Measurements from ENCODE around the gene ACKR4. TPM values are rescaled to one million over a fixed set of nuclear protein-coding genes. Genes with fewer than 3 reads are reported as not detected.
"Not testable (repeated sequence)": the region's sequence is repeated elsewhere in the genome, so short reads cannot be mapped to it uniquely, and the experiment has no call there.

Gene ACKR4
- total RNA-seq (2014; rRNA removed; shearing (Covaris generic)) = not detected in 2 replicates

DNA sequence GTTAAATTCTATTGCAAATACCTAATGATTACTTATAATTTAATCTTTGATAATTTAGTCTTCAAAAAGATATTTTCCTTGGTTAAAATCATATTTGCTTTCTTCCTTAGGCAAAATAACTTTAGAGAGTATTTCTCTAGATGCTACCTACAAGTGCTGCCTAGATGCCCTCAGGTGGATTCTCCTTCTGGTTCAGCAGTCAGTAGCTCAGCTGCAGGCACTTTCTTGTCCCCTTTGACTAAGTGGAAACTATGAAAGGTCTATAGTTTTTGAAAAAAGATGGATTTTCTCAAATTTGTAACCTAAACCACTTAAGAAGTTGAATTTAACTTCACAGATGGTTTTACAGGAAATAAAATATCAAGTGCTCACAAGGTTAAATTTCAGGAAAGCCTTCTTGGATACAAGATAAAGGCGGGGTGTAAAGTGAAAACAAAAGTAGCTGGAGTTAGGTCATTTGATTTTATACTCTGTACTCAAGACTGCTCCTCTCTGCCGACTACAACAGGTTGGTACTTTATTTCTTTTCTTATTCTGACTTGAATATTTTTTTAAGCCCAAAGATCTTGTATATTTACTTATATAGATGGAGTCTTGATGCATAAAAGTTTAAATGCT, at the start of gene ACKR4:
TSS of gene ACKR4 (plus strand) at position 455 of the 618 bp plus-strand sequence. CDS start 3,128 bp downstream, outside the sequence.
- in situ Hi-C loops (cut with HindIII; ENCODE audit: low sequenced_read_pairs) = no loop called here
- DNase-seq (ENCODE audit: low spot score) = no peak

DNA sequence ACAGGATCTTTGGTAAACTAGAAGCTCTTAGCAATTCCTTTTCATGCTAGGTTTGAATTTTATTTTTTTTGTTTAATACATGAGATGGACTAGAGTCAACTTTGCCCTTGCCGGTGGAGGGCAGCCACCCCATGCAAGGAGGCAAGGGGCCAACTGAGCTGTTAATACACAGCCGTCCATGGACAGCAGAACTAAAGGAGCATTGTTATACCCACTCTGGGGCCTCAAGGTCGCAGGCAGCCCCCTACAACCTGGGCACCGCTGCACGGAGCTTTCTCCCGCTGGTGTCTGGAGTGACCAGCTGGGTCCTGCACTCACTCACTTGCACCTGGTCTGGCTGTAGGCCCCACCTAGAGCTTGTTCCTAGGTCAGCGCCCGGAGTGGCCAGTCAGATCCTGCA, 47.9 kb upstream of the ACKR4 start:
- in situ Hi-C loops (cut with HindIII; ENCODE audit: low sequenced_read_pairs) = no loop called here
- DNase-seq (ENCODE audit: low spot score) = no peak

DNA sequence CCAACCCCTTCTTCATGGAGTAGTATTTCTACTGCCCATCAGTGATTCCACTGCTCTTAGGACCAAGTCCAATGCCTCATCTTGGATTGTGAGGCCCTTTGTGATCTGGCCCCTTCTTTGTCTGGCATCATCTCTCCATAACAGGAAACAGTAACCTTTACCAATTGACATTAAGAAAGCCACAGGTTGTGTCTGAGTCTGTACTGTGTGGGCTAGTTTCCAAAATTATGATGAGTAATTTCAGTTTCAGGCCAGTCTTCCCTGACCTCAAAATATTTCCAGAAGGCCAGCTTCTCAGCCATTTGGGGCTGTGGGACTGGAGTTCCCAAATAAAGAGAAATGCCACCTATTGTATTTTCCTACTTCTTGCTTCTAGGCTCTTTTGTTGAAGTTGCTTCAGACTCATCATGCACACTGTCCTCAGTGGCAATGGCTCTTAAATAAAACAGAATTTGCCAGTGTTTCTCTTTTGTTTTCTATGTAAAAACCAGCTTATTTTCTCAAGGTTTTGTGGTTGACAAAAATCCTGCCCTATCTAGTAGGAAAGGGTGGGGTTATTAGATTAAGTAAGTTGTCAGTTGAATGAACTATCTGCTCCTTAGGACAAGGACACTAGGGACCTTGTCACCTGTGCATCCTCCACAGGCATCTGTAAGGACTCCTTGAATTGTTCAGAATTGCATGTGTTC, 47.0 kb upstream of the ACKR4 start:
- no peak for DNase-seq (ENCODE audit: low spot score)
- in situ Hi-C loops (cut with HindIII; ENCODE audit: low sequenced_read_pairs) = no loop called here

DNA sequence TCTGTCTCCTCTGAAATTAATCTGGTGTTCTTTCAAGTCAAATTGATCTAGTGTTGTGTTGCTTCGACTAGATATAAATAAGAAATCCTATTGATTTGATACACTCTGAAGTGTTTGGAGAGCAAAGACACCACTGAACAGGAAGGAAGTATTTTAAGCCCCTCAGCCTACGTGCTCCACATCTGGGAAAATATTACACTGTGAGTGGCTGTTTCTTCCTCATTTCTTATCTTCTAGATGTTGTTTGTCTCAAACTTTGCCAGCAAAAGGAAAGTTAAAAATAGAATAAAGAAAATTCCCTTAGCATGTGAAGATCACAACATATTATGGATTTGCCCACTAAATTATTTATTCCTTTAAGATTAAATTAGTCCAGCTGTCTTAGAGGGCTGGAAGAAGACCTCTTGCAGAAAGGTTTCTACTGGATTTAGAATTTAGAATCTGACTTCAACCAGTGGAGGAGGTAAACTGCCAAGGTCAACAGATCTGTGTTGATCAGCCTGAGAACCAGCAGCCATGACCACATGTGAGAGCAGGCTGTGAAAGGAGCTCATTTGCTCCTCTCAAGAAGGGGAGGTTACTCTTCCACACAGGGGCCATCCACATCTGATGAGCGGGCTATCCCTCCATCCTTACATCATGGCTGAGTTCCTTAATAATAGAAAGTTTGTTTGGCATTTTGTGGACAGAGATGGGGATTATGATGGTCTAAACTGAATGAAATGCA, 46.3 kb upstream of the ACKR4 start:
- in situ Hi-C loops (cut with HindIII; ENCODE audit: low sequenced_read_pairs) = no loop called here
- DNase-seq (ENCODE audit: low spot score) = no peak

DNA sequence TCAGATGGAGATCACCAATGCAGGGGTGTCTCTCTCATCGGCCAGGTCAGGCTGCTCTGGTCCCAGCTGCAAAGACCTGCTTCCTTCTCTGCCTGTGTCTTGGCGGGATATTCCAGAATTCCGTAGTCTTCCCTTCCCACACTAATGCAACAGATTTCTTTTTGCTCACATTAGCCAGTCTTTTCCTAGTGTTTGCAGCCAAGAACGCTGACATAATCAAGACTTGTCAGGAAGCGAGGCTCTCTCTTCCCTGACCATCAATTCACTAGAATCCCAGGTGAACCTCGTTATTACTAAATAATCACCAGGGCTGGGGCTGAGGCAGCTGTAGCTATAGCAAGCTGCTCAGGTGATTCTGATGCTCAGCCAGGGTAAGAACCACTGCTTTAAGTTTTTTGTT, 43.2 kb upstream of the ACKR4 start:
- no peak for DNase-seq (ENCODE audit: low spot score)
- in situ Hi-C loops (cut with HindIII; ENCODE audit: low sequenced_read_pairs) = no loop called here

DNA sequence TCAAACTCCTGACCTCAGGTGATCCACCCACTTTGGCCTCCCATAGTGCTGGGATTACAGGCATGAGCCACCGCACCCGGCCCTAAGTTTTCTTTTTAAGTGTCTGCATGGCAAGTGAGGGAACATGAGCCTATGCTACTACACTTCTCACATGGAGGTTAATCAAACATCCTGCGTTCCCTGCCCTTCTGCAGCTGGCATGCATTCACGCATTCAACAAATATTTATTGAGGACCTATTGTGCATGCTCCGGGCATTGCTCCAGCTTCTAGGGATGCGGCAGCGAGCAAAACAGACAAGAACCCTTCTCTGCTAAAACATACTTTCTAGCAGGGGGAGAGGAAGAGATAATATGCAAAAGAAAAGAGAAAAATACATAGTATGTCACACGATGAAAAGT, 42.6 kb upstream of the ACKR4 start:
- in situ Hi-C loops (cut with HindIII; ENCODE audit: low sequenced_read_pairs) = no loop called here
- no peak for DNase-seq (ENCODE audit: low spot score)

DNA sequence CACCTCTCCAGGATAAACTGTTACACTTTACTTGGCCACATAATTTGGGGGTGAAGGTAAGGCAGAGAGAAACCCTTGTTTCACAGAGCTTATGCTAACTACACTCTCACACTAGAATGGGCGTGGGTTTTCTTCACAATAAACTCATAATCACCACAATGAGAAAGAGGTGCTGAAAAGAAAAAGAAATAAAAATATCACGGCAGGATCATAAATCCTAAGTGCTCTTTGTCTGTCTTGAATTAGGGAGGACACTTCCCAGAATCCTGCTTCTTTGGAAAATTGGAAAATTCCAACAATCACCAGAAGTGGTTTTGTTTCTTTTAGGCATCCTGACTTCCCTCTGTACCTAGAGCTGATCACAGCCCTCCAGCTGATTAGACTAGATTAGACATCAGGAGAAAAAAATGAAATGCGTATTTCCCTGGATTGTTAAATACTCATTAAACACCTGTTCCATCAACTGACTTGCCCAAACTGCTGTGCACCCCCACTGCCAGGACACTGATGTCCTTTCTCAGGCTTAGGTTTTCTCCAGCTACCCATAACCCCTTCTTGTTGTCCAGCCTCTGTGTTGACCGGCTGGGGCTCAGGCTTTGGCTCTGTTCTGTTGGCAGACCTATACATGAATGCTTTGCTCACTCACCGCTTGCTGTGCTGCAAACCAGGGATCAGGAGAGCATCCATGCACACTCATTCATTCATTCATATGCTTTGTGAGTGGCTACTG, 41.6 kb upstream of the ACKR4 start:
- DNase-seq (ENCODE audit: low spot score) = no peak
- in situ Hi-C loops (cut with HindIII; ENCODE audit: low sequenced_read_pairs) = no loop called here

DNA sequence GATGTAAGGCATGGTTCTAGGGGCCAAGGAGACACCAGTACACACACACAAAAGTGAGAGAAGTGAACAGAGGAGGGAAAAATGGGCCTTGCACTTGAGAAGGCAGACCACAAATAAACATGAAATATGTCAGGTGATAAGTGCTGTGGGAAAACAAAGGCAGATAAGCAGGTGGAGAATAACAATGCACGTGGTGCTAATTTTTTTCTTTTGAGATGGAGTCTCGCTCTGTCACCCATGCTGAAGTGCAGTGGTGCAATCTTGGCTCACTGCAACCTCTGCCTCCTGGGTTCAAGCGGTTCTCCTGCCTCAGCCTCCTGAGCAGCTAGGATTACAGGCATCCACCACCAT, 41.1 kb upstream of the ACKR4 start:
- DNase-seq (ENCODE audit: low spot score); in situ Hi-C loops (cut with HindIII; ENCODE audit: low sequenced_read_pairs): not testable (repeated sequence)

DNA sequence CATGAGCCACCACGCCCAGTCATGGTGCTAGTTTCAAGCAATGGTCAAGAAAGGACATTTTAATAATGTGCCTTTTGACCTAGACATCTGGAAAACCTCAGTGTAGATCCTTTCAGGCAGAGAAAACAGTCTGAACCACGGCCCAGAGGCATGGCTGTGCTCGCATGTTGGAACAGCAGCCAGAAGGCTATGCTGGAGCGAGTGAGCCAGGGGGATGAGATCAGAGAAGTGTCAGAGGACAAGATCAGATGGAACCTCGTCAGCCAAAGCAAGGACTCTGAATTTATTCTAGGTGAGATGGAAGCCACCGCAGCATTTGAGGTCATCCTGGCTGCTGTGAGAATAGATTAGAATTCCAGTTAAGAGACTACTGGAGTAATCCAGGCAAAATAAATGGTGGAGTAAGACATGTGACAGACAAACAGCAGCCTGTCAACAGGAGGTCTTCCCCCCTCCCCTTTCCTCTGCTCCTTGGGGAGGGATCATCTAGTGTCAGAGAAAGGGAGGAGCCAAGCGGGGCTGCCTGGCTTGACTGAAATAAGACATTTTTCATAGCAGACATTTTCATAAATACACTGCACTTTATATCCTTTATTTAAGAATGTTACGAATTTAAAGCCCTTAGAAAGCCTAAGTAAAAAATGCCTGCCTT, 40.4 kb upstream of the ACKR4 start:
- DNase-seq (ENCODE audit: low spot score) = no peak
- in situ Hi-C loops (cut with HindIII; ENCODE audit: low sequenced_read_pairs) = no loop called here

DNA sequence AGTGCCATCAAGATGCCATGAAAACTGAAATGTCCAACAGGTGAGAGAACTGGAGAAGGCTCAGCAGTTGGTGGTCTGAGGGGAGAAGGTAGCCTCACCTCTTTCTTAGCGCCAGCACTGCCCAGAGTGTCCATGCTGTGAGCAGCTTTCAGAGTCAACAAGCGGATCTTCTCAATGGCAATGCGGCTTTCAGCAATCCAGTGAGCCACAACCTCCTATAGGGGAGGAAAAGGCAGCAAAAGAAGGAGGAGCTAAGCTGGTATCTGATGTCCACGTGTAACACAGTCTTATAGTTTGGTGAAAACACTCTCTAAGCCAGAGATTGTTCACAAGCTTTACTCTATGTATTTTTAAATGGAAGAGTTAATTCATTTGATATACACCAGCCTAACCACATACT, 36.1 kb upstream of the ACKR4 start:
- in situ Hi-C loops (cut with HindIII; ENCODE audit: low sequenced_read_pairs) = no loop called here
- DNase-seq (ENCODE audit: low spot score) = no peak

DNA sequence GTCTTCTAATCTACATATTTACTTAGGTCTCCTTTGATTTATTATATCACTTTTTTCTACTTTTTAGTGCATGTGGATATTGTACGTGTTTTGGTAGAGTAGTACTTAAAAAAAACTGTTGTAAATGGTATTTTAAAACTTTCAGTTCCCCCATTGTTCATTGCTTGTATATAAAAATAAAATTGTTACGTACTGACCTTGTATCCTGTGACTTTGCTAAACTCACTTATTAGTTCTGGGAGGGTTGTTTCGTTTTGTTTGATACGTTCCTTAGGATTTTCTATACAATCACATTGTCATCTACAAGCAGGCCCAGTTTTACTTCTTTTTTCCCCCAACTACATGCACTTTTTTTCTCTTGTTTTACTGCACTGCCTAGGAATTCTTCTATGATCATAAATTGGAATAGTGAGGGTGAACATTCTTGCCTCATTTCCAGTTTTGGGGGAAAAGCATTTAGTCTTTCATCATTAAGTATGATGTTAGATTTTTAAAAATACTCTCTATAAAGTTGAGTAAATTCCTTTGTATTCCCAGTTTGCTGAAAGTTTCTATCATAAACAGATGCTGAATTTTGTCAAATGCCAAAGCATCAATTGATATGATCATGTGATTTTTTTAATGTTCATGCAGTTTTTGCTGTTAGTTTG, 33.5 kb upstream of the ACKR4 start:
- DNase-seq (ENCODE audit: low spot score) = no peak
- in situ Hi-C loops (cut with HindIII; ENCODE audit: low sequenced_read_pairs) = no loop called here

DNA sequence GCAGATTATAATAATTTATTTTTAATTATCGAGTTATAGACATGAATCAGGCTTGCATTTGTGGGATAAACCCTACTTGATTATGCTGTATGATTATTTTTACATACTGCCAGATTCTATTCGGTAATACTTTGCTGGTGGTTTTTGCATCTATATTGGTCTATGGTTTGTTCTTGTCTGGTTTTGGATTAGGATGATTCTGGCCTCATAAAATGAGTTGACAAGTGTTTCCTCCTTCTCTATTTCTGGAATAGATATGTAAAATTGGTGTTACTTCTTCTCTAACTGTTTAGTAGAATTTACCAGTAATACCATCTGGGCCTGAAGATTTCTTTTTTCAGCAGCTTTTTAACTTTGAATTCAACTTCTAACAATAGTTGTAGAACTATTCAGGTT, 33.0 kb upstream of the ACKR4 start:
- in situ Hi-C loops (cut with HindIII; ENCODE audit: low sequenced_read_pairs) = no loop called here
- DNase-seq (ENCODE audit: low spot score) = no peak

DNA sequence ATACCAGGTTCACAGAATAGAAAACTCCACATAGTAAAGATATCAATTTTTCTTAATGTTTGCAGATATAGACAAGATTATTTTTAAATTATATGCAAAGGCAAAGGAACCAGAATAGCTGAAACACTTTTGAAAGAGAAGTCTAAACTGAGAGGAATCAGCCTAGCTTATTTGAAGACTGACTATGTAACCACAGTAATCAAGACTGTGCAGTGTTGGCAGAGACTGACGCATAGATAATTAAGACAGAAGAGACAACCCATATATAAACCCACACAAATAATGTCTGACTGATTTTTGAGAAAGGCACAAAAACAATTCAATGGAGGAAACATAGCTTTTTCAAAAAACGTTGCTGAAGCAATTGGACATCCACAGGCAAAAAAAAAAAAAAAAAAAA, 28.6 kb upstream of the ACKR4 start:
- in situ Hi-C loops (cut with HindIII; ENCODE audit: low sequenced_read_pairs) = no loop called here
- no peak for DNase-seq (ENCODE audit: low spot score)

DNA sequence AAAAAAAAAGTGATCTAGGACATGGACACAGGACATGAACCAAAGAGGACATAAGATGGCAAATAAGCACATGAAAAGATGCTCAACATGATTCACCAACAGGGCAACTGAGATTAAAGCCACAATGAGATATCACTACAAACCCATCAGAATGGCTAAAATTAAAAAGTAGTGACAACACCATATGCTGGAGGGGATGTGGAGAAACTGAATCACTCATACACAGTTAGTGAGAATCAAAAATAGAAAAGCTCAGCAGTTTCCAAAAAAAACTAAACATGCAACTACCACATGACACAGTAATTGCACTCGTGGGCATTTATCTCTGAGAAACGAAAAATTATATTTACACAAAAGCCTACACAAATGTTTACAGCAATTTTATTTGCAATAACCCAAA, 27.9 kb upstream of the ACKR4 start:
- in situ Hi-C loops (cut with HindIII; ENCODE audit: low sequenced_read_pairs) = no loop called here
- no peak for DNase-seq (ENCODE audit: low spot score)

DNA sequence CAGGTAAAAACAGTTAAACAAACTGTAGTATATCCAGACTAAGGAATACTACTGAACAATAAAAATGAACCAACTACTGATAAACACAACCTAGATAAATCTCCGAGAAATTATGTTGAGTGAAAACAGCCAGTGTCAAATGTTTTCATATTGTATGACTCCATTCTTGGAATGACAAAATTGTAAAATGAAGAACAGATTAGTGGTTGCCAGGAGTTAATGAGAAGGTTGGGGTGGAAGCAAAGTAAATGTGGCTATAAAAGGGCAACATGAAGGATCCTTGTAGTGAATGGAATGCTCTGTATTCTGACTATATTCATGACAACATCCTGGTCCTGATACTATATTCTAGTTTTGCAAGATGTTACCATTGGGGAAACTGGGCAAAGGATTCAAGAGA, 27.5 kb upstream of the ACKR4 start:
- no peak for DNase-seq (ENCODE audit: low spot score)
- in situ Hi-C loops (cut with HindIII; ENCODE audit: low sequenced_read_pairs) = no loop called here

DNA sequence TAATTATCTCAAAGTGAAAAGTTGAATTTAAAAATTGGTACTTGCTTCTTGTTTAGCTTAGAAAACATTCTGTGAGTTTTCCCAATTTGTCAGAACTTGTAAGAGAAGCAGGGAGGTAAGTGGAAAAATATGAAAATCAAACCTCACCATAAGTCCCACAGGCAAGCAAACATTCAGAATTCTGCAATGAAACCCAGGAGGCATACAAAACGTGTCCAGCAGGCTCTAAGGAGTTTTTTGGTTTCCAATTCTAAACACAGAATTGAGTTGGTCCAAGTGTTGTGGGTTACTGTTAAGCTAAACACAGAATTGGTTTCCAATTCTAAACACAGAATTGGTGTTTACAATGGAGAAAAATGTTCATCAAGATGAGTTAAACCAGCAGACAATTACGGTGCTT, 27.1 kb upstream of the ACKR4 start:
- in situ Hi-C loops (cut with HindIII; ENCODE audit: low sequenced_read_pairs) = no loop called here
- DNase-seq (ENCODE audit: low spot score) = no peak

DNA sequence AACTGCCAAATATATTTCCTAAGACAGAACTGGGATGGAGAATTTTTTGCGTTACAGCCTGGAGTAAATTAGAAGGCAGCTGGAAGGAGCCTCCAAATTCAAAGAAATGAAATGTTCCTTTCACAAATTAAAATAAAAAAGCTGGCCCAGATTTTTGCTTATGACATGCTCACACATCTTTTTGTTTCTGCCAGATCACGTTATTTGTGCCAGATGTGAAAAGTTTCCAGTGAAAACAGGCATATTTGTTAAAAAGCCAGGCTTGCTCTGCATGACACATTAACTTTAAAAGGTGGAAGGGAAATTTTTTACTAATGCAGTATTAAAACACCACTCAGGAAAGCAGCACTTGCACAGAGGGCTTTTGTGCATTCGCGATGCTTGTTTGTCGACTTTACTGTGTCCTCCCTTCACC, 23.3 kb upstream of the ACKR4 start:
- in situ Hi-C loops (cut with HindIII; ENCODE audit: low sequenced_read_pairs) = no loop called here

DNA sequence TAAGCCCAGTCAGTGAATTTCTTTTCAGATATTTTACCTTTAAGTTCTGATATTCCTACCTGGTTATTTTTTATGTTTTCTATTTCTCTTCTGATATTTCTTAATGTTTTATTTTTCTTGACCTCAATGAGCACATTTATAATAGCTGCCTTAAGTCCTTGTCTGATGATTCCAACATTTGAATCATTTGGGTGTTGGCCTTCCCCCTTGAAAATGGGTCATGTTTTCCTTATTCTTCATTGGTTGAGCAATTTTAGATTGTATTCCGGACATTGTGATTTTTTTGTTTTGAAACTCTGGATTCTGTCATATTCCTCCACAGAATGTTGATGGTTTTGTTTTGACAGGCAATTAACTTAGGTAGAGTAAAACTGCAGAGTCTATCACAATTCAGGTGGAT, 9.7 kb upstream of the ACKR4 start:
- in situ Hi-C loops (cut with HindIII; ENCODE audit: low sequenced_read_pairs) = no loop called here
- DNase-seq (ENCODE audit: low spot score) = no peak

More for the DNA sequence above, 23.3 kb upstream of the ACKR4 start:
- DNase-seq (ENCODE audit: low spot score) = no peak

DNA sequence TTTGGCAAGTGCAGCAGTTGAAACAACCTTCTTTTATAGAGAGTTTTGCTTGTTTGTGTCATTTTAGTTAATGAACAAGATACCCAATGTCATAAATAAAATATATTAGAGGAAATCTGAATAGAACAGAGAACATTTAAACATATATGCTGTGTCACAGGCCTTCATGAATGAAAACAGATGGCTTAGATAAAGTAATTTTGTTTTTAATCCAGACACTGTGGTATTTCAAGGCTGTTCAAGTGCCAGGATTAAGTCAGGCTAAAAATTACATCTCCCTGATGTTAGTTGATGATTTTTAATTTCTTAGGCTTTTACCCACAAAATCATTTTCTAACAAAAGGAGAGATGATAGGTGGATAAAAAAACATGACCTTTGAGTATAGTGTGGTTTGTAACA, 4.9 kb upstream of the ACKR4 start:
- in situ Hi-C loops (cut with HindIII; ENCODE audit: low sequenced_read_pairs) = no loop called here
- no peak for DNase-seq (ENCODE audit: low spot score)
